Measurements from ENCODE around the gene SPON2.

Gene SPON2

DNA sequence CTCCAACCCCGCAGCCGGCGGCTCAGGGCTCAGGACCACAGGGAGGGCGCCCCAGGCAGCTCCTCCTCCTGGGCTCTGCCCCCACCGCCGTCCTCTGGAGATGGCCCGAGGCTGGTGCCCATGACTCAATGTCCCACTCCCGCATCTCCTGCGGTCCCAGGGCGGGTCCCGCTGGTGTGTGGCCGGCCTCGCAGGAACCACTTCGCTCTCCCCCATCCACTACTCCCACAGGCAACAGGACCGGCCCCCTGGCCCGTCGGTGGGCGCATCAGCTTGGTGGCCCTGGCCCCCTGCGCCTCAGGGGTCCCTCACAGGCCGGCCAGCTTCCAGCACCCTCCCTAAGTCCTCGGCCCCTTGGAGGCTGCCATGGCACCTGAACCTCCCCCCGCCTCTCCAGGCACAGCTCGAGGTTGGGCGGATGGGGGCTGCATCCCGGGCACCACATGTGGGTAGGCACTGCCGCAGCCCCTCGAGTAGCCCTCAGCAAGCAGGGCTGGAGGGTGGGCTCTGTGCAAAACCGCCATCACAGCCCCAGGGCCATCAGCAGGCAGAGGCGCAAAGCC is 22.8 kb upstream of the SPON2 start:
- no peak for DNase-seq (ENCODE audit: low read depth, low spot score)

DNA sequence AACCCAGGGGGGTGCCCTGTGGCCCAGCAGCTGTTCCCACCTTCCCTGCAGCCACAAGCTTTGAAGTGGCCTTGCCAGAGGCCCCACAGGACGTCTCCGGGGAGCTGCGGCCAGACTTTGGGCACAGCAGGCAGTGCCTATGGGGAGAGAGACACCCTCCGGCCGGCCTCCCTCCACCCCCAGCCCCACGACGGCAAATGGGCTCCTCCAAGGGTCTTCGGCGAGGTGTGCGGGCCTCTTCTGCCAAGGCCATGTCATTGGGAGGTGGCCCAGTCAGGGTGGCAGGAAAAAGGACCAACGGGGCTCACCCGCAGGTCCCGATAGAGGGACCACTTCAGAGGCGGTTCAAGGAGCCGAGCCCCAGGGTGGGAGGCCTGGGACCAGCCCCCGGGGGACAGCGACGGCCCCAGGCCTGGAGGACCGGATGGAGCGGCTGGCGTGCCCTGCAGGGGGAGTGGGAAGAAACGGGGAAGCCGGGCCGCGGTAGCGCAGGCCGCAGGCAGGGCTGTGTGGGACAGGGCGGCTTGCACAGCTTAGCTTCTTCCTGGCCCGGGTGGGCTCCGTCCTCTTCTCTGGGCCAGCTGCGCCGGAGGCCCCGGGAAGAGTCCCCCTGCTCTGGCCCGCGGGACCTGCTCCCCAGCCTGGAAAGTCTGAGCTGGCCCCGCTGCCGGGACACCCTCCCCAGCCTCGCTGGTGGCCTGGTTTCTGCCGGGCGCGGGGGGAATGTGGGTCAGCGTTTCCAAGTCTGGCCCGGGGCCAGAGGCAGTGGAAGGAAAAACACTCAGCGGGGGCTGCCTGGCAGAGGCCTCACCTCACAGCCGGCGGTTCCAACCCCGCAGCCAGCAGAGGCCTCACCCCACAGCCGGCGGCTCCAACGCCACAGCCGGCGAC is 21.9 kb upstream of the SPON2 start:
- DNase-seq (ENCODE audit: low read depth, low spot score): no peak

DNA sequence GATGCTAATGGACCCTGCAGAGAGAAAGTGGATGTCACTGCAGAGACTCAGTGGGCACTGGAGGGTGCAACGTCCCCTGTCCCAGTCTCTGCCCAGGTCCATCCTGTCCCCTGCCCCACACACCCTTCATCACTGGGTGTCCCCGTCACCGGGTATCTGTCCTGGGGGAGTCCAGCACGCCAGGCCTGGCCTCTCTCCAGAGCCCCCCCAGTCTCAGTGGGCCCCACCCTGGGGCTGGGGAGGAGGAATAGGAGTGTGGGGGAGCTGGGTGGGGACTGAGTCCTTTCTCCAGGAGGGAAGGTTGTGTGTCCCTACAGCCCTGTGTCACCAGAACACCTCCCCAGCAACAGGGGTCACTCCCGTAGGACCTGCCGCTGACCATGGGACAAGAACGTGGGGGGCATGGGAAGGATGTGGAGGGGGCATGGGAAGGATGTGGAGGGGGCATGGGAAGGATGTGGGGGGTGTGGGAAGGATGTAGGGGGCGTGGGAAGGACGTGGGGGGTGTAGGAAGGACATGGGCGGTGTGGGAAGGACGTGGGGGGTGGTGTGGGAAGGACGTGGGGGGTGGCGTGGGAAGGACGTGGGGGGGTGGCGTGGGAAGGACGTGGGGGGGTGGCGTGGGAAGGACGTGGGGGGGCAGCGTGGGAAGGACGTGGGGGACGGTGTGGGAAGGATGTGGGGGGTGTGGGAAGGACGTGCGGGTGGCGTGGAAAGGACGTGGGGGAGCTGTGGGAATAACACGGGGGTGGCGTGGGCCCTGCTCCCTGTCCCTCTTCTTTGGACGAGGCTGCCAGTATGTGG is 21.0 kb upstream of the SPON2 start:
- DNase-seq (ENCODE audit: low read depth, low spot score): no peak

DNA sequence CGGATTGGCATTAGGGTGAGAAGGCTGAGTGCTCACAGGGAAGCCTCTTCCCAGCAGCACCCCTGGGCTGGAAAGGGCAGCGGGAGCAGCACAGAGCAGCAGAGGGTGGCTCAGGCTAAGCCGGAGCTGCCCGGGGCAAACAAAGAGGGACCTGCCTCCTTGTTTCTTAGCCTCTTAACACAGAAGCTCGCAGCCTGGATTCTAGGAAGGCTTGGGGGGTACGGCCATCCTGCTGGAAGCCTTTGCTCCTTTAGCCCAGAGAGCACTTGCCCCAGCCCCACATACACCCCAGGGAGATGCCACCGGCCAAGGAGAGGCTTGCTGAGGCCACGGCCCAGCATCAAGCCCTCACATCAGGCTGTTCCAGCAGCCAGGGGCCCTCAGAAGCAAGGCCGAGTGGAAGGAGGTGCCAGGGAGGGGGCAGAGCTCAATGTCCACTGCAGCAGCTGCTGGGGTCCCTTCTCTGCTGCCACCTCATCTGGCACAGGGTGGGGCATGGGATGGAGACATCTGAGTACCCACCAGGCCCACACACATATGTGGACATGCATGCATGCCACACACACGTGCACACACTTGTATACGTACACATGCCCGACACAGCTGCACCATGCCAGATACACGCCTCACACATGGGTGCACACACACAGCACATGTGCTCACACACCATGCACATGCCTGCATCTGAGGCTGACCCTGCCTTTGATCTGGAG is 20.3 kb upstream of the SPON2 start:
- DNase-seq (ENCODE audit: low read depth, low spot score): no peak

DNA sequence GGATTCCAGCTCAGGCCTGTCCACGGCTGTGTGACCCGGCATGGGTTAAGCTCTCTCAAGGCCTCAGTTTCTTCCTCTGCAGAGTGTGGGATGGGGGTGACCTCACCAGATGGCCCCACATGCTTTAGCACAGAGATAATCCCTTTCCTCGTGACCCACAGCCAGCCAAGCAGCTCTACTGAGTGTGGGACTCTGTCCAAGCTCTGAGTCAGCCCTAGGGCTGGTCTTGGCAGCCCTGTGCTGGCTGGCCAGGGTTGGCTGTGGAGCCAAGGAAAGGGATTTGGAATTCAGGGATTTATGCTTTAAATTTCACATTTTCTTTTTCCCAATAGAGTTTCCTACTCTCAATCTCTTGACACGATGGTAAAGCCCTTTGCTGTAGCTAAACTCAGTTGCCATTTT is 19.7 kb upstream of the SPON2 start:
- DNase-seq (ENCODE audit: low read depth, low spot score): no peak

GRCh38 chr4:1191621-1192020 is 19.2 kb upstream of the SPON2 start:
- DNase-seq (ENCODE audit: low read depth, low spot score): no peak

GRCh38 chr4:1187182-1187581 is 14.8 kb upstream of the SPON2 start:
- DNase-seq (ENCODE audit: low read depth, low spot score): no peak

- DNase-seq (ENCODE audit: low read depth, low spot score): no peak
Observed at GRCh38 chr4:1183985-1184773, 11.8 kb upstream of the SPON2 start.

DNA sequence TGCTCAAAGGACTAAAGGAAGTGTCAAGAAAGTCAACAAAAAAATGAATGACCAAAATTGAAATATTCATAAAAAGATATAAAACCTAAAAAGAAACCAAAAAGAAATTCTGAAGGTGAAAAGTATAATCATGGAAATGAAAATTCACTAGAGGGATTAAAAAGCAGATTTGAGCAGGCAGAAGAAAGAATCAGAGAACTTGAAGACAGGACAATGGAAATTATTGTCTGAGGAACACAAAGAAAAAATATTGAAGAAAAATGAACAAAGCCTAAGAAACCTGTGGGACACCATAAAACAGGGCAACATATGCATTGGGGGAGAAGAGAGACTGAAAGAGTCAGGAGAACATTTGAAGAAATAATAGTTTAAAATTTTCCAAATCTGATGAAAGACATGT is 9.9 kb upstream of the SPON2 start:
- DNase-seq (ENCODE audit: low read depth, low spot score): no peak

DNA sequence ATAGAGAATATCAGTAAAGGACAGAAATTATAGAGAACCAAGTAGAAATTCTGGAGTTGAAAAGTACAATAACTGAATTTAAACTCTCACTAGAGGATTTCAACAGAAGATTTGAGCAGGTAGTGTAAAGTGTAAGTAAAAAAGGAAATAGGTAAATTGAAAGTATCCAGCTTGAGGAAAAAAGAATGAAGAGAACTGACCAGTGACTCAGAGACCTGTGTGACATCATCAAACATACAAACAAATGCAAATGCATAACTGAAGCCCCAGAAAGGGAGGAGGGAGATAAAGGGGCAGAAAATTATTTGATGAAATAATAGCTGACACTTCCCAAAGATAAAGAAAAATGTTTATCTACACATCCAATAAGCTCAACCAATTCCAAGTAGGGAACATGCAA is 8.3 kb upstream of the SPON2 start:
- no peak for DNase-seq (ENCODE audit: low read depth, low spot score)

- DNase-seq (ENCODE audit: low read depth, low spot score): no peak
Observed at GRCh38 chr4:1179976-1180375, 7.6 kb upstream of the SPON2 start.

- no peak for DNase-seq (ENCODE audit: low read depth, low spot score)
Observed at GRCh38 chr4:1179089-1179441, 6.7 kb upstream of the SPON2 start.

- DNase-seq (ENCODE audit: low read depth, low spot score): no peak
Observed at GRCh38 chr4:1178300-1179088, 6.1 kb upstream of the SPON2 start.

- DNase-seq (ENCODE audit: low read depth, low spot score): no peak
Observed at GRCh38 chr4:1177274-1178141, 5.1 kb upstream of the SPON2 start.

DNA sequence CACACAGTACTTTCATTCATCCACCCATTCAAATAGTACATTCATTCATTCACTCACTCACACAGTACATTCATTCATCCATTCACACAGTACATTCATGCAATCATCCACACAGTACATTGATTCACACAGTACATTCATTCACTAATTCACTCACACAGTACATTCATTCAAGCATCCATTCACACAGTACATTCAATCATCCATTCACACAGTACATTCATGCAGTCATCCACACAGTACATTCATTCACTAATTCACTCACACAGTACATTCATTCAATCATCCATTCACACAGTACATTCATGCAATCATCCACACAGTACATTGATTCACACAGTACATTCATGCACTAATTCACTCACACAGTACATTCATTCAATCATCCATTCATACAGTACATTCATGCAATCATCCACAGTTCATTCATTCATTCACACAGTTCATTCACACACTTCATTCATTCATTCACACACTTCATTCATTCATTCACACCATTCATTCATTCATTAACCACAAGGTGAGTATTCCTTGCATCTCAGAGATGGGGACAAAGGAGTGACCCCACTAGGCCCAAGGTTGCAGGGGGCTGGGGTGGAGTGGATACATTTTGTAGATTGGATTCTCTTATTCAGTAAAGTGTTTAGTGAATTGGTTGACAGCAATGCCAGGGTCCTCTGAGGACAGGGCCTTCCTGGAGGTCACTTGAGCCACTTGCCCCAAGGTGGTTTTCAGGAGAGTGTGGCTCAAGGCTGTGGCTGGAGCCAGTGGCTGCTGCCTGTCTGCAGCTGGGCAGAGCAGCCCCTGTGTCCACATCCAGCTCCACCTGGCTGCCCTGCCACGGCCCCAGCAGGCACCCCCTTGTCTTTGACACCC is 4.3 kb upstream of the SPON2 start:
- DNase-seq (ENCODE audit: low read depth, low spot score): no peak

GRCh38 chr4:1175635-1176229 is 3.3 kb upstream of the SPON2 start:
- DNase-seq (ENCODE audit: low read depth, low spot score): no peak

DNA sequence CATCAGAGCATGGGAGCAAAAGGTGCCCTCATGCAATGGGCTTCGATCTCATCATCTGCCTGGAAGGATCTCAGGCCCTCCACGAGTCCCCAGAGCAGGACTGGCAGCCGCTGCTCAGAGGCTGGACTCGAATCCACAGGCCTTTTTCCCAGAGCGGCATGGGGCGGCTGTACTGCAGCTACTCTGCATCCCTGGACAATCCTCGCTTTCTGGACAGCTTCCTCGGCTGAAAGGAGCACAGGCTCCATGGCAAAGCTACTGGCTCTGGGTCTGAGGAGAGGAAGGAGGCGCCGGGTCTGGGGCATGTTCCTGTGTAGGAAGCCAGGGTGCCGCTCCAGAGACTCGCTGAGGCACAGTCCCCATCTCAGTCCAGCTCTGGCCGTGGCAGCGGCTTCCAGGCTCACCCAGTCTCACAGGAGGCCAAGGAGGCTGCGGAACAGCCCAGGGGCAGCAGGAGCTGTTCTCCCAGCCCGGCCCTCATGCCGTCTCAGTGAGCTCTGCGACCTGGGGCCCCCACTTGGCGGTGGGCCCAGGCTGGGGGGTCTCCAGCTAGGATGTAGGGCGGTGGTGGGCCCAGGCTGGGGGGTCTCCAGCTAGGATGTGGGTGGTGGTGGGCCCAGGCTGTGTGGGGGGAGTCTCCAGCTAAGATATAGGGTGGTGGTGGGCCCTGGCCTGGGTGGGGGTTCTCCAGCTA is 2.7 kb upstream of the SPON2 start:
- no peak for DNase-seq (ENCODE audit: low read depth, low spot score)
